HG03442 (cell line): ENCODE data around the gene CPNE7.

ENCODE experiments used
- ATAC-seq: cut with Tn5 transposase; IDR thresholded peaks from one replicate; pipeline ENCODE4 v1.9.1; 2021; ENCODE audit warnings: mild to moderate bottlenecking, moderate library complexity; ENCODE audit not compliant: unreplicated experiment

Gene CPNE7

DNA sequence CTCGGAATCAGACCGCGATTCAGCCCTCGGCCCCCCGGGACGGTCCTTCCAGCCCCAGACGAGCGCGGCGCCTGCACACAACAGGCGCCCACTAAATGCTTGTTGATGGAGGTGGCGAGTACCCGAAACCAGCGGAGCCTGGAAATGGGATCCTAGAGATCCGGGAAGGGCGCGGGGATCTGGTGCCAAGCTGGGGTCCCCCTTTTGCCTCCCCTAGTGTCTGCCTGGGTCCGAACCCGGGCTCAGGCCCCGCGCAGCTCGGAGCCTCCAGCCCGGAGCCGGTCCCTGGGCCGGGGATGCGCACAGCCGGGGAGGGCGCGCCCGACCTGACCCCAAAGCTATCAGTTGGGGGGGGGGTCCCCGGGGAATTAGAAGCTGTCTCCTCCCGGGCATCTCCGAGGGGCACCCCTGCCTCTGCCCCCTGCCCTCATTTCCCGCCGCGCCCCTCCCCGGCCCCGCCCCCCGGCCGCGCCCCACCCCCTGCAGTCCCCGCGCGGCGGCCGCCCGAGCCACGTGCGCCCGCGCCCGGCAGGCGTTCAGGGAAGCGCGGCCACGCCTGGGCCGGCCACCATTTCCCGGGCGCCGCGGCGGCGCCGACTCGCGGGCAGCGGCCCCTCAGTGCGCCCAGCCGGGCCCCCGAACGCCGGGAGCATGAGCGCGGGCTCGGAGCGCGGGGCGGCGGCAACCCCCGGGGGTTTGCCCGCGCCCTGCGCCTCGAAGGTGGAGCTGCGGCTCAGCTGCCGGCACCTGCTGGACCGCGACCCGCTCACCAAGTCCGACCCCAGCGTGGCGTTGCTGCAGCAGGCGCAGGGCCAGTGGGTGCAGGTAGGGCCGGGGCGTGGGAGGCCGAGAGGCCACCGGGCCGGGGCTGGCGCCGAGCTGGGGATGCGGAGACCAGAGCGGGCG is at the start of gene CPNE7:
TSS of gene CPNE7 (plus strand) at position 512 of the 906 bp plus-strand sequence. CDS start at position 652, 140 bp downstream.
- no peak for ATAC-seq

- ATAC-seq, result no peak
Measured at GRCh38 chr16:89529097-89529496, 46.5 kb upstream of the CPNE7 start.

DNA sequence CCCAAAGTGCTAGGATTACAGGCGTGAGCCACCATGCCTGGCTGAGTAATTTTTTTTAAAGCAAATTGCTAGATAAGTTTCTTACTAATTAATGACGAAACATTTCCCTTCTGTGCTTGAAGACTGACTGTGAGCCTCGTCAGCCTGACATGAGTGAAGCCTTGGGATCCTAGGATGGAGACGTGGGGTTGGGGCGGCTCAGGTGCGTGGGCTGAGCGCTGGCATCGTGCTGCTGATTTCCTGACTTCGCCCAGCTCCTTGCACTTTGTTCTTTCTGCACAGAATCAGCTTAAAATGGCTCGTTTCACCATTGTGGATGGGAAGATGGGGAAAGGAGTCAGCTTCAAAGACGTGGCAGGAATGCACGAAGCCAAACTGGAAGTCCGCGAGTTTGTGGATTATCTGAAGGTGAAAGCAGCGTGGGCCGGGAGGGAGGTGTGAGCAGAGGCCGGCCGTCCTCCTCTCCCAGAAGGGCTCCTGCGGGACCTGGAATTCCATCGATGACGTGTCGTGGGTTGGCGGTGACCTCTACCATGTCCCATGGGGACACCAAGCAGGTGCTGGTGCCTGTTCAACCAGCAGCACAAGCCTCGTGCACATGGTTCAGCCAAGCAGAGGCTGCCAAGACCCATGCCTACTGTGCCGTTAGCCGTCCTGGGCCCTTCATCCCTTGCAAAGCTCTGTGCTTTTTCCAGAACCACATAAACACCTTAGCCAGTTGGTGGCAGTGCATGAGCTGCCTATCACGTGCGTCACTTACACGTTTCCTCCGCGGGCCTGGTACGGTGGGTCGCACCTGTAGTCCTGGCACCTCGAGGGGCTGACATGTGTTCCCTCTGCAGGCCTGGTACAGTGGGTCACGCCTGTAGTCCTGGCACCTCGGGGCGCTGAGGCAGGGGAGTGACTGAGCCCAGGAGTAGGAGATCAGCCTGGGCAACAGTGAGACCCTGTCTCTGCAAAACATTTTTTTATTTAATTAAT is 44.9 kb upstream of the CPNE7 start:
- ATAC-seq, result no peak

DNA sequence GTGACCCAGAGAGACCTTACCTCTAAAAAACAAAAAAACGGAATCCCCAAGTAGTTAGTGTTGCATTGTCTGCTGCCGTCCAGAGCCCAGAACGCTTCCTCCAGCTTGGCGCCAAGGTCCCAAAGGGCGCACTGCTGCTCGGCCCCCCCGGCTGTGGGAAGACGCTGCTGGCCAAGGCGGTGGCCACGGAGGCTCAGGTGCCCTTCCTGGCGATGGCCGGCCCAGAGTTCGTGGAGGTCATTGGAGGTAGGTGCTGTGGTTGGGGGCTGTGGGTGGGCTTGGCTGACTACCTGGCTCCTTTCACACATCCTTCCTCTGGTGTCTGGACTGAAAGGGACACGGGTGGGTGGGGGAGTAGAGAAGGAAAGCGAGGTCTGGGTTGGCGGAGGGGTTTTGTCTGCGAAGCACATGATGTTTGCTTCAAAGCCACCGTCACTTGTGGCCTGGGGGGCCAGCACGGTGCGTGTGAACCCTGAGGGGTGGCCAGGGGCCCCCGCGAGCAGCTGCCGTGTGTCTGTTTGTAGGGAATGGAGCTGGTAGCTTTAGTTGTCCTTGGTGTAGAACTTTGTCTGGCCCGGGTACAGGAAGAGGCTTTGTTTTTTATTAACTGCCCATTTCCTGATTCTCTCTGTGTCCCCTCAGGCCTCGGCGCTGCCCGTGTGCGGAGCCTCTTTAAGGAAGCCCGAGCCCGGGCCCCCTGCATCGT is 43.6 kb upstream of the CPNE7 start:
- no peak for ATAC-seq

DNA sequence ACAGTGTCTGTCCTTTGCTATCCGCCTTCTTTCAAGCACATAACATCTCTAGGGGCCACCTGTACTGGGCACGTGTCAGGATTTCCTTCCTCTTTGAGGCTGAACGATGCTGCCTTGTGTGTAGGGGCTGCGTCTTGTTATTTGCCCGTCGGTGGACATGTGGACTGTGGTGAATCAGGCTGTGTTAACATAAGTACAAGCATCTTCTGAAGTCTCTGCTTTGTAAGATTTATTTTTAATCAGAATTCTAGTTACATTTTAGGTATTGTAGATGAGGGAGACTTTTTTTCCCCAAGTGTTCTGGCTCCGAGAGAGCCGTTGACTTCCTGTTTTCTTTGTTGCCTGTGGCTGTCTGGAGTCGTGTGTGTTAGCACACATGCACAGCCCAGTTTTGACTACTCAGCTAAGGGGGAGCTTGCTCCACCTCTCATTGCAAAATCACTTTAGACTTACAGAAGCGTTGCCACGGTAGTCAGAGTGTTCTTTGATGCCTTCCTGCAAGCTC is 41.3 kb upstream of the CPNE7 start:
- no peak for ATAC-seq

DNA sequence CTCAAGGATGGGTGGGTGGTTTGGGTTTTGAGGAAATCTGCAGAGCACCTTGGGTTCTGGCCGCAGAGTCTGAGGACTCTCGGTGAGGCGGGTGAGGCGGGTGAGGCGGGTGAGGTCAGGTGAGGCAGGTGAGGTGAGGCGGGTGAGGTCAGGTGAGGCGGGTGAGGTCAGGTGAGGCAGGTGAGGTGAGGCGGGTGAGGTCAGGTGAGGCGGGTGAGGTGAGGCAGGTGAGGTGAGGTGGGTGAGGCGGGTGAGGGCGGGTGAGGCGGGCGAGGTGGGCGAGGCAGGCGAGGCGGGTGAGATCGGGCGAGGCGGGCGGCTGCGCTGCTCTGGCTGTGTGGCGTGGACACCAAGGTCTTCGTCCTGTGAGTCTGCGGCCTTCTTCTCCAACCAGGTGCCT is 39.2 kb upstream of the CPNE7 start:
- ATAC-seq, result no peak

GRCh38 chr16:89536886-89537548 is 38.5 kb upstream of the CPNE7 start:
- no peak for ATAC-seq

- ATAC-seq, result no peak
Measured at GRCh38 chr16:89537549-89537925, 38.0 kb upstream of the CPNE7 start.

- ATAC-seq, result no peak
Measured at GRCh38 chr16:89538286-89538685, 37.3 kb upstream of the CPNE7 start.

- no peak for ATAC-seq
Measured at GRCh38 chr16:89540557-89540956, 35.0 kb upstream of the CPNE7 start.

DNA sequence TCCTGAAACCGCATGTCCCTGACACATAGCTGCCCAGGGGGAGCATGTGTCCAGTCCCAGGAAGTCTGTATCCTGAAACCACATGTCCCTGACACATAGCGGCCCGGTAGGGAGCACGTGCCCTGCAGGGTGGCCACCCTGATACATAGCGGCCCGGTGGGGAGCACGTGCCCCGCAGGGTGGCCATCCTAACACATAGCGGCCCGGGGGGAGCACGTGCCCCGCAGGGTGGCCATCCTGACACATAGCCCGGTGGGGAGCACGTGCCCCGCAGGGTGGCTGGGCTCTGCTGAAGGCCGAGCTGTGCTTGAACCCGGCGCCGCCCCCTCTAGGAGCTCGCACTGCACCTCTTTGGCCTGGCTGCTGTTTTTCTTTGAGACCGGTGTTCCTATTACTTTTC is 33.8 kb upstream of the CPNE7 start:
- no peak for ATAC-seq

DNA sequence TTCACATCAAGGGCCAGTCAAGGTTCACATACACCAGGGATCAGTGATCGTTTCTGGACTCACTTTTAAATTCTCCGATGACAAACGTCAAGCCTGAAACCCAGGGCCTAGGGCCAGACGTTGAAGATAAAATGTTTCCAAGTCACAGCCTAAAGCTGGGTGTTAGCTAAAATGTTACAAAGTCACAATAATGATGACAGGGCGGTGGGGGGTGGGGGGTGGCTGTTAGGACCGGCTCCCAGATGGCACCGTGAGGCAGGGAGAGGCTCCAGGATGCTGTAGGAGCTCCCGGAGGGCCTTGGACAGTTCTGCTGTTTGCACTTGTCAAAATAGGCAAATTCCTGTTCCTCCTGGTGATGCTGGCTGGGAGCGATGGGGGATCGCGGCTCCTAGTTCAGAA is 31.4 kb upstream of the CPNE7 start:
- ATAC-seq, result no peak

DNA sequence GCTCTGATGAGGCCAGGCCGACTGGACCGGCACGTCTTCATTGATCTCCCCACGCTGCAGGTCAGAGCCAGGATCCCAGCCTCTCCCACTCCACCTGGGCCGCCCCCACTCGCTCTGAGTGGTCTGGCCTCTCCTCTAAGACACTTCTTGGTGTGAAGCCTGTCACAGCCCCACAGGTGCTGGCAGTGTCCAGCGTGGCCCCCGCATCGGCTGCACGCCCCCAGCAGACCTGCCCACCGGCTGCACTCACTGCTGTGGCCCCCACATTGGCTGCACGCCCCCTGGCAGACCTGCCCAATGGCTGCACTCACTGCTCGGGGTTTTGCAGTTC is 30.9 kb upstream of the CPNE7 start:
- no peak for ATAC-seq

DNA sequence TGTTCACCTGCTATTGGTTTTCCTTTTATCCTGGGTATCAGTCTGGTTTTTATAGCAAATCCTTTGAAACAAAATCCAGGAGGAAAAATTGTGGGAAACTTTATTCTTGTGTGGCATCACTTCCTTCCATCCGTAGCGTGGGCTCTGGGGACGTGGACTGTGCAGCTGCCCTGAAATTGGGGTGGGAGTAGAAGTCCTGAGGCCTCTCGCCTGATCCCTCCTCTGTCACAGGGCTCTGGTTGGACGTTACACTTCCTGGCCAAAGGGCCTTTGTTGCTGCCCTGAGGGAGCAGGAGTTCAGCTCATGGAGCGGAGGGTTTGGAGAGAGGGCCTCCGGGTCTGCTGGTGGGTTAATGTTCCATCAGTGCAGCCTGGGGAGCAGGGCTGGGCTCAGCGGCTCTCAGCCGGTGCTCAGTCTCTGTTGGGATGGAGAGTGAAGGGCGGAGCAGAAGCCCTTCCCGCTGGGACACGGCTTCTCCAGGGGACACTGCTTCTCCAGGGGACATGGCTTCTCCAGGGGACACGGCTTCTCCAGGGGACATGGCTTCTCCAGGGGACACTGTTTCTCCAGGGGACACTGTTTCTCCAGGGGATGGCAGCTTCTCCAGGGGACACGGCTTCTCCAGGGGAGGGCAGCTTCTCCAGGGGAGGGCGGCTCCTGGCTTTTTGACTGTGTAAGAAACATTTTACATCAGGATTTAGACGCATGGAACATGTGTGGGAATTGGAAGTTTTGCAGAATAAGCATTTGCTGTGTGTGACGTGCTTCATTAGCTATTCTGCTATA is 30.3 kb upstream of the CPNE7 start:
- ATAC-seq, result no peak

GRCh38 chr16:89545831-89546574 is 29.6 kb upstream of the CPNE7 start:
- ATAC-seq, result no peak

DNA sequence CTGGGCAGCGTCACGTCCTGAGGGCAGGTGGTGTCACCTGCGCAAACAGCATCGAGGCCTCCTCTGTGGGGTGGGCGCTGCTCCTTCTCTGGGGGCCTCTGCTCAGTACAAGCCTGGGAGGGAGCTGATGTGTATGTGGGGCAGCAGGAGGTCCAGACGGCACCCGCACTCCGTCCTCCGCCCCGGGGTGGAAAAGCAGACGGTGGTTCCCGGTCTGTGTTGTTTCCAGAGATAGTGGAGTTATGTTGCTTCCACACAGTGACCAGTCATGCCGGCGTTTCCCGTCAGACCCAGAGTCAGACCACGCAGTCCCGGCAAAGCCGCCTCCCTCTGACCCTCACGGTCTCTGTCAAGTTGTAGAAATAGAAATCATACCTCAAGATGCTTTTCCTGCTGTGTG is 28.8 kb upstream of the CPNE7 start:
- ATAC-seq, result no peak

DNA sequence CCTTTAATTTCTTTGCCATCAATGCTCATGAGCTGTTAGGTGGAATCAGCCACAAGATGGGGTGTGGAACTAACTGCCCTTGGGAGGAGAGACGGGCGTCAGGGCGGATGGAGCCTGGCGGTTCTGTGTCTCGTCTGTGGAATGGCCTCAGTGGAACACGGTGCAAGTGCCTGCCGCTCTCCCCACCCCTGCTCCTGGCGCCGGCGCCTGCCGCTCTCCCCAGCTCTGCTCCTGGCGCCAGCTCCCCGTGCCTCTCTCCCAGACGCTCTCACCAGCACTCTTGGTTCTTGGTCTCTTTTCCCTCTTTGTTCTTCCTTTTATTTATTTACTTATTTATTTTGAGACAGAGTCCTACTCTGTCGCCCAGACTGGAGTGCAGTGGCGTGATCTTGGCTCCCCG is 28.3 kb upstream of the CPNE7 start:
- ATAC-seq, result no peak

DNA sequence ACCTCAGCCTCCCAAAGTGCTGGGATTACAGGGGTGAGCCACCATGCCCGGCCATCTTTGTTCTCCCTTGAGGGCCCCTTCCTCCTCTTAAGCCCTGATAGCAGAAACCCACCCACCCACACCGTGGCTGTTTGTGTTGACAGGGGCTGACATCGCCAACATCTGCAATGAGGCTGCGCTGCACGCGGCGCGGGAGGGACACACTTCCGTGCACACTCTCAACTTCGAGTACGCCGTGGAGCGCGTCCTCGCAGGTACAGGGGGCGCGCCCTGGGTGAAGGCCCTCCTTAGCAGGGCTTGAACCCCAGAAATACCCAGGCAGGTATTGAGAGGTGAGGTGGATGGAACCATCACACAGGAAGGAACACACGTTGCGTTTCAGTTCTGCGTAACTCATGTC is 27.7 kb upstream of the CPNE7 start:
- no peak for ATAC-seq
